ENCODE data around the gene POFUT1.
"Not testable (repeated sequence)": the region's sequence is repeated elsewhere in the genome, so short reads cannot be mapped to it uniquely, and the experiment has no call there.

POFUT1 gene

DNA sequence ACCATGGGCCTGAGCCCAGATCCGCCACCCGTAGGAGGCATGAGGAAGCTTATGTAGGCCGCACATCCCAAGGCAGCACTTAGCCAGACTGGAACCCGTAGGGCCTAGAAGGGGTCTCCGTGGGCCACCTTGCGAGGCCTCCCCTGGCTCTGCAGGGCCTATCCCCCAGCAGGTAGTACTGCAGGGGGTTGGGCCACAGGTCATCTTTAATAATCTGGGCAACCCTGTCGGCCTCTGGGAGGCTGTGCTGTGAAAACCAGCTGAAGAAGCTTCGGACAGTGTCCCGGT is 18.6 kb upstream of the POFUT1 start:
- DNase-seq (ENCODE audit: low spot score), result no peak

DNA sequence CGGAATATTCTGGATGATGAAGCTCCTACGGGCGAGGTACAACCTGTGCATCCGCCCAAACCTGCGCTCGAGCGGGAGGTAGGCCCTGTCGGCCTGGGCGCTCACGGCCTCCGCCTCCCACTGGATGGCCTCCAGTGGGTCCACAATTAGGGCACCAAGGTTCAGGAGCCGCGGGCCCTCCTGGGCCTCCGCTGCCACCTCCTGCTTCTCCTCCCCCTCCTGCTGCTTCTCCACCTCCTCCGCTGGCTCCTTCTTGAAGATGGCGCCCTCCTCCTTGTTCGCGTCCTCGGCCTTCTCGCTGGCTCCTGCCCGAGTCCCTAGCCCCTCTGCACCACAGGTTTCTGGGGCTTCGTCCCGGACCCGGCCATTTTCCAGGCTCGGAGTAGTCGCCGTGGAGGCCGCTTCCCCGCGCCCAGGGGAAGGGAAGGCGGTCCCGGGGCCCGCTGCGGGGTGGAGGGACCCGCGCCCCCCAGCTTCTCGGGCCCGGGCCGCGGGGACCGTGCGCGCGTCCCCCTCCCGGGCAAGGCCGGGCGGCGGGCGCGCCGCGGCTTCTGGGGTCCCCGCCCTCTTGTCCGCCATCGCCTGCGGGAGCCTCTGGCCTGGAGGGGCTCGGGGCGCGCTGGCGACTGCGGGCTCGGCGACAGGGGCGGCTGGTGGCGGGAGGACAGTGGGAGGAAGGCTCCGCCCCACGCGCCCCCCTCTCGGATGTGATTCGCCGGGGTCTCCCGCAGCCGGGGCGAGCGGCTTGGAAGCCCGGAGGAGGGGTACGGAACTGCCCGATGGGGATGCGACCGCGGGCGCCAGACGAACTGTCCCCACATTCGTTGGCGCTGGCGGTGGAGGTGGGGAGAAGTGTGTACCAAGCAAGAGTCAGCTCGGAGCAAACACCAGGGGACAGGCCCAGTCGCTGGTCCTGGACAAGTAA is 17.7 kb upstream of the POFUT1 start:
- no peak for DNase-seq (ENCODE audit: low spot score)

DNA sequence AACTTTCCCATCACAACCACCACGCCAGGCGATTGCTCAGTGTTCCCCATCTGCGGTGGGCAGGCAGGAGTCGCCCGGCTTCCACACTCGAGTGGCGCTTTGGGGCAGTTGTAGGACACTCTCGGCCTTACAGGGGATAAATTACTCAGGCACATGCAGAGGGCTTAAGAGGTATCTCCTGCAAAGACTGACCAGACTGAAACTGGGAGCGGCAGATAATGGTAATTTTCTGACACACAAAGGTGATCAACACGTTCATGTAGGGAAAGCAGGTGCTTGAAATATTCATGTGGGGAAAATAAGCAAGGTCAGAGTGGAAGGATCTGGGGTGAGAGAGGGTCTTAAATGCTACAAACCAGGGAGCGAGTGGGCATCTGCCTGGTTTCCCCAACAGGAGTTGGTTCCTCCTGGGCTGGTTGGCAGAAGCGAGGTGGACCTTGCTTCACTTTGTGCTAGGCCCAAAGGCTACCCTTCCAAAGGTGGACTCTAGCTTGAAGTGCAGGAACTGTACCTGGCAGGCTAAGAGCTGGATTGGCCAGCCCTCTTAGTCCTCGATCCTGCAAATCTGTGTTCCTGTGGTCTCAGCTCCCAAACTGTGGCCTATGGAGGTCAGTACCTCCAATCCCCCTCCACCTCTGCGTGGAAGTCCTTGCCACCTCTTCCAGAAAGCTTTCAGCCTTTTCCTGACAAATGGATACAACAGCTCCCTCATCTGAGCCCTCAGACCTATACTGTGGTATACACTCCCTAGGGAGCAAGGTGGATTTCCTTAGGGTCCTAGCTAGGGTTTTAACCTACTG is 16.9 kb upstream of the POFUT1 start:
- DNase-seq (ENCODE audit: low spot score), result no peak

DNA sequence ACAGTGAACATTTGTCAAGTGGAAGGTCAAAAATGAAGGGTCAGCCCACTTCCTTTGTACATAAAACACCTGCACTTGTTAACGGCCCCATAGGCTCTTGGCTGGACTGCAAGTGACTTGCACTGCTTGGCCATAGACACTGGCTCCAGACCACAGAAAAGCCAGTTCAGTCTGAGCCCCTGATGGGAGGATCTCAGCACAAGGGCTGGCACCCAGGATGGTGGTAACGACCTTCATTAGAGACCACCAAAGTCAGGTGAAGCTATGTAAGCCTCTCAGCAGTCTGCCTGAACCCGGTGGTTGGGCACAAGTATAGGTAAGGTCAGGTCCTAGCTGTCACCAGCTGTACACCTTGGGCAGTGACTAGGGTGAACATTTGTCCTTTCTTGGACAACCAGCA is 16.3 kb upstream of the POFUT1 start:
- DNase-seq (ENCODE audit: low spot score), result no peak

DNA sequence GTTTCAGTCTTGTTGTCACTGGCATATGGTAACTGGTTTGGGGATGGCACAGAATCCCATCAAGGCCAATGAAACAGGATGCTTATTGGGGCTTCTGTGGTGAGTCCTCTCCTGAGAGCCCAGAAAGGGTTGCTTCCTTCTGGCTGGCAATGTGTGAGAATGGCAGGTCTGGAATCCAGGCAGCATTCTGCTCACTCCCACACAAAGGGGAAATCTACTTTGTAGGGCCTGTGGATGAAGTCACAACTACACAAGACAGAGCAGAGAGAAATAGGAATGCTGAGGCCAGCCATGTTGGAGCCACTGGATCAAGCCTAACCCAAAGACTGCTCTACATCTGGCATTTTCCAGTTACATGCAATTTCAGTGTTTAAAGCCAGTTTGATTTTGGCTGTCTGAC is 15.8 kb upstream of the POFUT1 start:
- no peak for DNase-seq (ENCODE audit: low spot score)

DNA sequence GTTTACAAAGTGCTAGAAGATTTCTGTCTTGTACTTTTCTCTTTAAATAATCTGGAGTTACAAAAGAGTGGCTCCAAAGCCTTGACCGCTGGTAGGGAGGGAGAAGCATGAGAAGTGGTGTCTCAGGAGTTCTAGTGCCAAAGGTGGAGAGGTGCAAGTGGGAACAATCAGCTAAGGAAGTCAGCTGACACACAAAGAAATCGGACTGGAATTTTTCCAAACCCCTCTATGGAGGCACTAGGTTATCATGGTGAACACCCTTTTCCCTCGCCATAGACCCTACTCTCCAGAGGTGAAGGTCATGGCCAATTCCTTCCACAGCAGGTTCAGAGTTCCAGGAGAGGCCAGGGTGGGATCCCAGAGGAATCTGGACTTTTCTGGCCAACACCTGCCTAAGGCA is 15.0 kb upstream of the POFUT1 start:
- no peak for DNase-seq (ENCODE audit: low spot score)

DNA sequence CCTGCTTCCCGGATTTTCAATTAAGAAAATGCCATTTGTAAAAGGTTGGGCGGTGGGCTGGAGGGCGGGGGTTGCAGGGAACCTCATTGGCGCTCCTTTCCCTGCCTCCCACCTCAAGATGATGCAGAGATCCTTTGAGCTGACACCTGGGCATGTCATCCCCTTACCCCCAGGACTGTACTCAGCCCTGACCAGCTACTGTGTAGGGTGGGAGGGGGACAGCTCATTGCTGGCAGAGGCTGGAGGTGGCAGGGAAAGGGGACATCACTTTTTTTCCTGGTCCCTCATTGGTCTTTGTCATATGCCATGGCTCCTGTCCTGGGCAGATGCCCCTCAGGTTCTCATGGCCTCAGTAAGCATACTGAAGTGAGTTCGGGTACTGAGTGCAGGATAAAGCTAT is 14.3 kb upstream of the POFUT1 start:
- DNase-seq (ENCODE audit: low spot score), result not testable (repeated sequence)

DNA sequence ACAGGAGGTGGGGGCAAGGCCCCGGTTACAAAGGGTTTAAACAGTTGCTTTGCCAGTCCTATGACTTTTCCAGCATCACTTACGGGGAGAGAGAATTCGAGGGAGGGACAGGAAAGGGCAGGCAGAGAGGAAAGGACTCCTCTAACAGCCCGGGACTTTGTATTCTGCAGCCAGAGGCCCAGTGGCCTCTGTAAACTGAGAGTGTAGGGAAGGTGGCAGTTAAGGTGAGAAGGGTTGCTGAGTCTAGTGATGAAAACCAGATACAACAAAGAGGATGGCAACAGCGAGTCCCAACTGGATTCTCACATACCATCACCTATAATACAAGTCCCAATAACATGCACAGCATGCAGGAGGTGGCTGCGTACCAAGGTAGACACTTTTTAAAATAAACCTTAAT is 13.7 kb upstream of the POFUT1 start:
- no peak for DNase-seq (ENCODE audit: low spot score)

DNA sequence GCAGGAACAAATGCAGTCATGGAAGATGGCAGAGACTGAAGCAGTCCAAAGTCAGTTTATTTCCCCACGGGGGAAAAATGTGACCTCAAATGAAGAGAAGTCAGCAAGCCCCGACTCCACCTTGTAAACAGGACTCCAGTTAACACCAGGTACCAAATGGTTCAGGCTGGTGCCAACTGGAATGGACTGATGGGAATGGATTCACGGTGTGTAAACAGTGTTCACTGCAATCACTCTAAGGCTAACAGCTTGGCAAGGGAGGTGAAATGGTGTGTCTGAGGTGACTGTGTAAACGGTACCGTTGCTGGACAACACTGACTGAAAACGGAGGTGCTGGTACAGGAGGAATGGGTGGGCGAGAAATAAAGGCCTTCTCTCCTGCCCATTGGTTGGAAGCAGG is 12.1 kb upstream of the POFUT1 start:
- no peak for DNase-seq (ENCODE audit: low spot score)

DNA sequence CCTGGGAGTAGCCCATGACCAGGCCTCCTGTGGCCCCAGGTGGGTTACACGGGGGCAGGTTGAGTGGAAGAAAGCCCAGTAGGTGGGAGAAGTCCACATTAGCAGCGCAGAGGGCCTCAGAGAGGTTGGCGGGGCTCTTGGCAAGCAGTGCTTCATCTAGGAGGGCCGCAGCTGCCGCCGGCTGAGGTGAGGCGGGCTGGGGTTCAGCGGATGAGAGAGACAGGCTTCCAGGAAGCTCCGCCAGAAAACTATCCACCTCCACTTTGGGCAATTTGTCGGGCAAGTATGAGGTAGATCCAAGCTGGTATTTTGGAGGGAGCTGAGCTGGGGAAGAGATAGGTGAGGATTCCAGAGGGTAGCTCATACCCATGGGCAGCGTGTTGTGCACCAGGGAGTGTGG is 11.1 kb upstream of the POFUT1 start:
- not testable (repeated sequence) for DNase-seq (ENCODE audit: low spot score)

DNA sequence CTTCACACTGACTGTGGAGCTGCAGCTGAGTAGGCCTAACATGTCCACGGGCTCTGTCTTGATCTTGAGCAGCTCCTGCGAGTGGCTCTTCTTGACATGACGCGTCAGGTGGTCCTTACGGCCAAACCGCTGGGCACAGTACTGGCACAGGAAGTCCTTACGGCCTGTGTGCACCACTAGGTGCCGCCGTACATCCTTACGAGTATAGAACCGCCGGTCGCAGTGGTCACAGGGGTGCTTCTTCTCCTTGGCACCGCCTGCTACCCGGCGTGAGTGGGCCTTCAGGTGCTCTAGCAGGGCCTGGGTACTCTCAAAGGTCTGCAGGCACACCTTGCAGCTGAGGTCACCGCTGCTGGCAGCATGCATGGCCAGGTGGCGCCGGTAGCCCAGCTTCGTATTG is 10.5 kb upstream of the POFUT1 start:
- not testable (repeated sequence) for DNase-seq (ENCODE audit: low spot score)

DNA sequence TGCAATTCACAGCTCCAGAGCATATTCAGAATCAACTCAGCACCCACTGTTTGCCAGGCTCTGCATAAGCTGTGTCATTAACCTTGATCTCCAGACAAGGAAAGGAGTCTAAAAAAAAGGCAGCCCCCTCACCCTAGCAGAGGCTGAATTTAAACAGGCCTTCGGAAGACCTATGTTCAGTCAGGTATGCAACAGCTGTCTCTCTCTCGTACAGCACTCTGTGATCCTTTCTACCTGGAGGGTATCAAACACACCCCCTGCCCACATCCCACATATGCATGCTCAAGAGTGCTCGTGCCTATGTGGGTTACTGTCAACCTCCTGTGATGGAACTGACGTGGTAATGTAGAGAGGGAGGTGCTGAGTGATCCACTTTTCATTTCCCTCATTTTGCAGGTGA is 8.7 kb upstream of the POFUT1 start:
- DNase-seq (ENCODE audit: low spot score), result no peak

DNA sequence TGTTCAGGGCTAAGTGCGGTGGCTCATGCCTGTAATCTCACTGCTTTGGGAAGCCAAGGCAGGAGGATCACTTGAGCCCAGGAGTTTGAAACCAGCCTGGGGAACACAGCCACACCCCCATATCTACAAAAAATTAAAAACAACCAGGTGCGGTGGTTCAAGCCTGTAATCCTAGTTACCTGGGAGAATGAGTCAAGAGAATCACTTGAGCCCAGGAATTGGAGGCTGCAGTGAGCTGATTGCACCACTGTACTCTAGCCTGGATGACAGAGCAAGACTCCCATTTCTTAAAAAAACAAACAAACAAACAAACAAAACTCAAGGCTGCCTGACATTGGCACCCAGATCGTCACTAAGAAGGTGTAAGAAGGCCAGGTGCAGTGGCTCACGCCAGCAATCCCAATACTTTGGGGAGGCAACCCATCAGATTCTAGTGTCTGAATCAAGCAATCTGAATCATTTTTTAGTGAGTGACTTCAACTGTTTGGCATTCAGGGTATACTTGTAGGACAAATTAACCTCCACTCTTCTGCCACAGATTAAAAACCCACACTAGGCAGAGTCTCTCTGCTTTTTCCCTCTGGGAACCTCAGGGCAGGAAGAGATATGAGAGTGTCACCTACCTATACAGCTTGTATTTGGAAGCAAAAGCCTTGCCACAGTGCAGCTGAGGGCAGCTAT is 6.2 kb upstream of the POFUT1 start:
- no peak for DNase-seq (ENCODE audit: low spot score)

DNA sequence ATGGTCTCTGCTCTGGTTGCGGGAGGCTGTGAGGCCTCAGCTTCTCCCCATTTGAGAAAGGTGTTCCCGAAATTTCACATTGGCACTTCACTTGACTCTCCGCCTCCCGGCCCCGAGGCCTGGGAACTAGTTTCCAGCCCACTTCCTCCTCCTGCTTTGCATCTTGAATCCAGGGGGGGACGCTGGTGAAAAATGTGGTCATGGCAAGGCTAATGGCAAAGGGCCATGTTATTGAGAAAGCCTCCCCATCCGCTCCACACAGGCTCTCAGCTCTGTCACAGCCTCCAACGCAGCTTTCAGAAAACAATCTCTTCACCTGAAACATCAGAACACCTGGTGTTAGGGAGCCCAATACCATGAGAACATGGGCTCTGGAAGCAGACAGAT is 5.7 kb upstream of the POFUT1 start:
- DNase-seq (ENCODE audit: low spot score), result no peak

DNA sequence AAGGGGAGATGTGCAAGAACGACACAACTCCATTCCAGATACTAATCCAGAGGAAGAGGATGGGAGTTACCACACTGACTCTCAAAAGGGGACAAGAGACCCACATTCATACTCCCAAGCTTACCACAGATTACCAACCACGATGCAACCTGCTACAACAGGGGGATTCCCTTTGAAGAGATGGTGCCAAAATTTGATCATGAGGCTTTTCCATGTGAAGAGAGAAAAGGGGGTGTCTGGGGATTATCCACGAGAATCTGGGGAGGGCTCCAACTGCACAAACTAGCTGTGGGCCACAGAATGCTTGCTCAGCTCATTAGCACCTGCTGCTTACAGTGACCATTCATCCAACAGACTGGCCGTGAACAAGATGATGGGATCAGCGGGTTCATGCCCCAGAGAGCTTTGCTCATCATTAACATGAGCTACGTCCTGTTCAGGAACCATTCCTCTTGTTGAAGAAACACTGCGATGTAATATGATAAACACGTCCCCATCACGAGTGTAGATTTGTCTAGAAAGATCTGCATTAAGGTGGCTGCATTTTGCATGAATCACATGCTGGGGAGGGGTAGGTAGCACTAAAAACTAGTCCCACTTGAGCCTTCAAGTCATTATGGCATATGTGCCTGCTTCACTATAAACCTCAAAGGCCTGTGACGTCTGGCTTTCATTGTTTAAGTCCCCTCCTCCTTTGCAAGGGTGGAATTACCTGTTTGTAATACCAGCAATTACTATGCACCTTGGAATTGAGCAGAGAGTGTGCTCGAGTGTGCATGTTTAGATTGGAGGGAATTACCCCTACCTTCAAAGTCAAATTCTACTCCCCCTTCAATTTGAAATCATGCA is 4.1 kb upstream of the POFUT1 start:
- DNase-seq (ENCODE audit: low spot score), result no peak

DNA sequence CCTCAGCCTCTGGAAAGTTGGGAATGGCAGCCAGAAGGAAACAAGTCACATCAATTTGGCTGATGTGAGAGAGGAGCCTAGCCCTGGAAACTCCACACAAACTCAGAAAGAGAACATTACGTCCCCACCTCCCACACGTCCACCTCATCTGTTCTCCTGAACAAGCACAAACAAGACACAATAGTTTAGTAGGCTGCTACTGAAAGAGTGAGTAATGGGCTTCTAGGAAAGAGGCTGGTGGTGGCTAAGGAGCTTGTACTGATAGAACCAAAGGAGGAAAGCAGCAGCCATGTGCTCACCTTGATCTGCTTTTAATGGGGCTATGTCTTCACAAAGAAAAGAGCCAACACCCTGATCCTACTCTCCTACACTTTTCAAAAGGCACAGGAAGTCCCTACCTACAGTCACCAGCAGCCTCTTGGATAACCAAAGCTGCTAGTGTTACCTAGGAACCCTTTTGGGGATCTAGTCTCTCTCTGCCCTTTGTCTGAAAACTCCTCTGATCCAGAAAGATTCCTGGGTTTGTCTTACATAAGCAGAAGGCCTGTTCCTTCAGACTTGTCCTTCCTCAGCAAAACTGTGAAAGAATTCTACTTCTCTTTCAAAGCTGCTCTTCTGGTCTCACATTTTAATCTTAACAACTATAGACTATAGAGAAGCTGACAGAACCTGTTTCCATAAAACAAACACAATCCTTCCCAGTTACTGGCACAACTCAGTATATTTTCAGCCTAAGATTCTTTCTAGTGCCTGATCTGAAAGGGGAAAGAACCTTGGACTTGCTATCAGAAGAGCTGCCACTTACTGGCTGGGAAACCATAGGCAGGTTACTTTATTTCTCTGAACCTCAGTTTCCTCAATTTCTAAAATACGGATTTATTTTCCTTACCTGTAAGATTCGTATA is 3.2 kb upstream of the POFUT1 start:
- DNase-seq (ENCODE audit: low spot score), result no peak

DNA sequence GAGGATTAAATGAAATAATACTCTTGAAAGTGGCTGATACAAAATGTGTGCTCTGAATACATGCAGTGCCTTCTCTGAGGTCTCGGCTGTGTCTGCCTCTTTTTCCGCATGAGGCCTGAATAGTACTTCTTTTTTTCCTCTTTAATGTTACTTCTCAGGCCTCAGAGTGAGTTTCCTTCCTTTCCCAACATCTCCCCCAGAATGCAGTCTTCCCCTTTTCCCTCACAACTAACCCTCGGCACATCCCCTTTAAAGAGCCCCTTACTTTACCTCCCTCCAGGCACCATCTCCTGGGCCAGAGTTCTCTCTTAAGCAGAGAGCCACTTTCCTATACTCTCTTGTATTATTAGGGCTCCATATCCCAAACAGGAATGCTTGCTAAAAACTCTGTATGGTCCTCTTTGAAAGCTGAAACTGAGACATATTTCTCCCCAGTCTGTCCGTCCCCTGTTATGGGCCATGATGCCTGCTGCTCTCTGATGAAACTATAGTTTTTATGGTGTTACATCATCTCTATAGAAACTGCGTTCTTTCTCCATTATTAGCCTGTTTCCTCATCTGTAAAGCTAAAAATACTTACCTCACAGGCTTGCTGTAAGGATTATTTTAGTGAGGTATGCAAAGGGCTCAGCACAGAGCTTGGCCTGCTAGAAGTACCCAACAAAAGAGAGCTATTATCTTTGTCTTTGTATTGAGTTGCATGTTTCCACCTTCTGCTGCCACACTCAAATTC is 2.4 kb upstream of the POFUT1 start:
- no peak for DNase-seq (ENCODE audit: low spot score)

DNA sequence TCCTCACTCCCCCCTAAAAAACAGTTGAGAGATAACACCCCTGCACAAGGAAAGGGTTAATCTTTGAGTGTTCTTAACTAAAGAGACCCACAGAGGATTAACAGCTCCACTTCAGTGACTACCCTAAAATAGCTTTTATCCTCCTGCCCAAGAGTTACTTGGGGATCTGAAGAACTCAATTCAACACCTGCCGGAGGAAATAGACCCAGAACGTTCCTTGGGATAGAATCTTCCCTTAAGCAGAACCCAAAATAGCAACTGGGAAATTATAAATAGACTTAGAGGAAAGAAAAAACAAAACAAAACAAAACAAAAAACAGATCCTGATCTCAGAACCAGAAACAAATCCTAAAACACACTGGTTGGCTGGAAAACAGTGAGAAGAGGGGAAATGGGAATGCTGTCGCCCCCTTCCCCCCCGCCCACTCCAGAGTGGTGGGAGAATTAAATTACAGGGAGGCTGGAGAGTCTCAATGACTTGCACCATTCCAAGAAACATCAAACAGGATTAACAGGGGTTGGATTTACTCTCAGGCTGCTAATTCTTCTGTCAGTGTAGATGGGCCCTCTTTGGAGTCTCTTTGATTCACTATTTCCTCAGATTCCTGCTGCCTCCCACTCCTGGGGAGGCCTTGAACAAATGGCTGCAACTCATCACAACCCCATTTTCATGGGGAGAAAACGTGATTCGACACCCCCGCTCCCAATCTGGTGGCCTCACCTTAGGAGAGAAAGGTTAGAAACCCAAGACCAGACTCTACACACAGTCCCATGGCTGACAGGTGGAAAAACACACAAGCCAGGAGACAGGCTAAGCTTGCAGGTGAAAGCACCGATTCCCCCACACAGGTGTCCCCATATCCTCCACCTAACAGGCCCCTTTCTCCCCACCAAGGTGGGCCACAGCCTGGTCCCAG is 1.6 kb upstream of the POFUT1 start:
- DNase-seq (ENCODE audit: low spot score), result no peak
